GM12865 (cell line): ENCODE measurements around the gene GRIN1.

Source experiments
- DNase-seq: peaks from one replicate; pipeline ENCODE4 v3.0.0; 2010; ENCODE audit warnings: low read depth
- H3K4me3 ChIP-seq: 2 replicates; pipeline ENCODE4 v1.5.1; 2011; ENCODE audit warnings: mild to moderate bottlenecking, low read depth, low read length, control low read depth
- CTCF ChIP-seq: IDR thresholded peaks from 2 replicates; pipeline ENCODE4 v1.5.1; 2011; ENCODE audit warnings: low read length, control low read depth, low read depth, inconsistent platforms; ENCODE audit not compliant: insufficient read depth; ENCODE audit errors: missing control alignments

The GRIN1 gene

GRCh38 chr9:137161558-137162486 is 22.9 kb downstream of the GRIN1 start:
- H3K4me3 ChIP-seq = no peak overlapping the region; the same call in 1 of the 2 replicates
- no peak for DNase-seq
- TF ChIP-seq CTCF = no peak

GRCh38 chr9:137162505-137163364 is 23.8 kb downstream of the GRIN1 start:
- DNase-seq = peak; percentile 36
- H3K4me3 ChIP-seq = peak overlapping the region; percentile 39
- TF ChIP-seq CTCF = no peak

- peak overlapping the region; percentile 39 for H3K4me3 ChIP-seq
- DNase-seq = no peak
- no peak for TF ChIP-seq CTCF
These were observed 24.4 kb downstream of the GRIN1 start for GRCh38 chr9:137163365-137163715.

- H3K4me3 ChIP-seq = no peak overlapping the region
- DNase-seq = no peak
- no peak for TF ChIP-seq CTCF
These were observed 24.9 kb downstream of the GRIN1 start for GRCh38 chr9:137163805-137164204.

GRCh38 chr9:137164370-137165249 is 25.7 kb downstream of the GRIN1 start:
- no peak overlapping the region for H3K4me3 ChIP-seq
- DNase-seq = no peak
- TF ChIP-seq CTCF = no peak

- no peak for DNase-seq
- no peak for TF ChIP-seq CTCF
These were observed 26.4 kb downstream of the GRIN1 start for GRCh38 chr9:137165250-137165836.

More at GRCh38 chr9:137165250-137165836, 26.4 kb downstream of the GRIN1 start:
- no peak overlapping the region for H3K4me3 ChIP-seq
